OCI-LY1 (cell line): Measurements from ENCODE around the gene EFEMP1.

Experiments used
- EZH2 ChIP-seq: fragments of 200-600 bp; sonication (generic), shearing (Covaris generic); IDR thresholded peaks from 2 replicates; pipeline ENCODE4 v1.8.0; 2017; ENCODE audit warnings: borderline replicate concordance, mixed run types, mild to moderate bottlenecking, antibody characterized with exemption, low read length, moderate library complexity, mixed read lengths
- TF ChIP-seq, protein P1 (sequence below): fragments of 200-600 bp; sonication (generic), shearing (Covaris generic); IDR thresholded peaks from 2 replicates; pipeline ENCODE4 v1.5.1; 2017; ENCODE audit warnings: mild to moderate bottlenecking, antibody characterized with exemption, low read length, moderate library complexity, mixed read lengths

GRCh38 chr2:55885944-55886281, 37.7 kb downstream of the EFEMP1 start:
- TF ChIP-seq, protein P1, sequence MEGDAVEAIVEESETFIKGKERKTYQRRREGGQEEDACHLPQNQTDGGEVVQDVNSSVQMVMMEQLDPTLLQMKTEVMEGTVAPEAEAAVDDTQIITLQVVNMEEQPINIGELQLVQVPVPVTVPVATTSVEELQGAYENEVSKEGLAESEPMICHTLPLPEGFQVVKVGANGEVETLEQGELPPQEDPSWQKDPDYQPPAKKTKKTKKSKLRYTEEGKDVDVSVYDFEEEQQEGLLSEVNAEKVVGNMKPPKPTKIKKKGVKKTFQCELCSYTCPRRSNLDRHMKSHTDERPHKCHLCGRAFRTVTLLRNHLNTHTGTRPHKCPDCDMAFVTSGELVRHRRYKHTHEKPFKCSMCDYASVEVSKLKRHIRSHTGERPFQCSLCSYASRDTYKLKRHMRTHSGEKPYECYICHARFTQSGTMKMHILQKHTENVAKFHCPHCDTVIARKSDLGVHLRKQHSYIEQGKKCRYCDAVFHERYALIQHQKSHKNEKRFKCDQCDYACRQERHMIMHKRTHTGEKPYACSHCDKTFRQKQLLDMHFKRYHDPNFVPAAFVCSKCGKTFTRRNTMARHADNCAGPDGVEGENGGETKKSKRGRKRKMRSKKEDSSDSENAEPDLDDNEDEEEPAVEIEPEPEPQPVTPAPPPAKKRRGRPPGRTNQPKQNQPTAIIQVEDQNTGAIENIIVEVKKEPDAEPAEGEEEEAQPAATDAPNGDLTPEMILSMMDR = no peak
- no peak for TF ChIP-seq EZH2
